ENCODE data around the gene AQP2. TPM values are rescaled to one million over a fixed set of nuclear protein-coding genes. Genes with fewer than 3 reads are reported as not detected.
A peak's percentile ranks its signal among the peaks of the same experiment; 100 is the strongest.

AQP2 gene
- total RNA-seq, 2 experiments from 2014 or later = not detected

- H3K4me3 ChIP-seq (ENCODE audit: low read depth, low read length, poor library complexity, severe bottlenecking) = no peak overlapping the region
- no peak for TF ChIP-seq EZH2phosphoT487 (IDR thresholded peaks at IDR 0.05; ENCODE audit: borderline replicate concordance, low read depth, low read length)
- no peak for TF ChIP-seq CTCF (conservative IDR thresholded peaks at IDR 0.05; ENCODE audit: low read length)
- ChIA-PET CTCF (ENCODE audit: unreplicated experiment) (interaction anchor here (1.5 kb wide), 1 partner anchor 131 kb away, joined by 3 read pairs; no protein-coding TSS in a partner anchor), POLR2A (interaction anchor here (0.5 to 0.6 kb wide), 2 partner anchors 32 to 222 kb away, joined by 3 read pairs; no protein-coding TSS in a partner anchor)
- H3K9me2 ChIP-seq (ENCODE audit: insufficient read depth, low read length) = no peaks in the 10 kb centered on the region
- H3K4me1 ChIP-seq (ENCODE audit: insufficient read depth, low read length, poor library complexity, severe bottlenecking) = peaks cover 12% of the 10 kb centered on the region
- DNase-seq (ENCODE audit: low spot score) = no peak
- H3K36me3 ChIP-seq (ENCODE audit: insufficient read depth, low read length) = no peaks in the 10 kb centered on the region
- no peaks in the 10 kb centered on the region for H3K9me3 ChIP-seq (ENCODE audit: low read length)
- no peaks in the 10 kb centered on the region for H4K20me1 ChIP-seq (ENCODE audit: insufficient read depth, low read length)
- H3K79me2 ChIP-seq (ENCODE audit: insufficient read depth, low read depth, low read length) = no peaks in the 10 kb centered on the region
- H3K4me2 ChIP-seq (ENCODE audit: low read length) = no peak overlapping the region
- BruUV-seq (replicated peaks) = no TSS peak
- intact Hi-C loops (cut with micrococcal nuclease; ENCODE audit: unreplicated experiment) = loop anchor here (10.0 kb wide), 1 partner anchor 75 kb away; no protein-coding TSS in a partner anchor
- no peak overlapping the region for H3K27ac ChIP-seq (ENCODE audit: low read depth, low read length, poor library complexity, severe bottlenecking)
- H2AFZ ChIP-seq (ENCODE audit: low read length) = no peak overlapping the region
These were observed 10.8 kb upstream of the AQP2 start for GRCh38 chr12:49939707-49940106.

- Histone ChIP-seq H3K36me3 (ENCODE audit: insufficient read depth, low read length) (no peaks in the 10 kb centered on the region), H3K27ac (ENCODE audit: low read depth, low read length, poor library complexity, severe bottlenecking) (no peak overlapping the region), H3K9me2 (ENCODE audit: insufficient read depth, low read length) (no peaks in the 10 kb centered on the region), H3K4me2 (ENCODE audit: low read length) (no peak overlapping the region), H3K4me1 (ENCODE audit: insufficient read depth, low read length, poor library complexity, severe bottlenecking) (peaks cover 20% of the 10 kb centered on the region), H3K79me2 (ENCODE audit: insufficient read depth, low read depth, low read length) (no peaks in the 10 kb centered on the region), H4K20me1 (ENCODE audit: insufficient read depth, low read length) (no peaks in the 10 kb centered on the region), H3K9me3 (ENCODE audit: low read length) (no peaks in the 10 kb centered on the region), H3K4me3 (ENCODE audit: low read depth, low read length, poor library complexity, severe bottlenecking) (no peak overlapping the region), H2AFZ (ENCODE audit: low read length) (peak overlapping the region; percentile 10; the same call in 1 of the 2 replicates)
- ChIA-PET CTCF (ENCODE audit: unreplicated experiment) (interaction anchor here (0.5 kb wide), 1 partner anchor 28 kb away, joined by 9 read pairs; no protein-coding TSS in a partner anchor), POLR2A (no interaction called here)
- intact Hi-C loops (cut with micrococcal nuclease; ENCODE audit: unreplicated experiment) = loop anchor here (10.0 kb wide), 1 partner anchor 77 kb away; no protein-coding TSS in a partner anchor
- no TSS peak for BruUV-seq (replicated peaks)
- no peak for DNase-seq (ENCODE audit: low spot score)
- TF ChIP-seq EZH2phosphoT487 (IDR thresholded peaks at IDR 0.05; ENCODE audit: borderline replicate concordance, low read depth, low read length) = no peak
- no peak for TF ChIP-seq CTCF (conservative IDR thresholded peaks at IDR 0.05; ENCODE audit: low read length)
These were observed 8.7 kb upstream of the AQP2 start for GRCh38 chr12:49941556-49942511.
